HFF-Myc (cell line): ENCODE results near the gene IL1RL2.

ENCODE experiments used
- DNase-seq: peaks from one replicate; pipeline ENCODE4 v3.0.0-alpha.2; 2011; ENCODE audit warnings: low read depth; ENCODE audit errors: extremely low read depth
- H3K4me3 ChIP-seq: replicated peaks from 2 replicates; pipeline ENCODE4 v1.5.1; 2011; ENCODE audit warnings: low read depth, mild to moderate bottlenecking, control low read depth, low read length
- CTCF ChIP-seq: IDR thresholded peaks from 2 replicates; pipeline ENCODE4 v1.5.1; 2012; ENCODE audit warnings: mild to moderate bottlenecking, low read depth, low read length, control low read depth; ENCODE audit errors: missing control alignments

The IL1RL2 gene

GRCh38 chr2:102241616-102242305 is 54.9 kb downstream of the IL1RL2 start:
- DNase-seq: no peak
- TF ChIP-seq CTCF: no peak
- H3K4me3 ChIP-seq: no peak overlapping the region

- peak; percentile 50 for TF ChIP-seq CTCF
- no peak for DNase-seq
- H3K4me3 ChIP-seq: no peak overlapping the region
Measured at GRCh38 chr2:102245266-102246151, 58.7 kb downstream of the IL1RL2 start.

- TF ChIP-seq CTCF: no peak
- no peak overlapping the region for H3K4me3 ChIP-seq
- no peak for DNase-seq
Measured at GRCh38 chr2:102250278-102250821, 63.5 kb downstream of the IL1RL2 start.

- peak overlapping the region; percentile 30 for H3K4me3 ChIP-seq
- no peak for DNase-seq
- peak; percentile 21 for TF ChIP-seq CTCF
Measured at GRCh38 chr2:102251042-102251848, 64.4 kb downstream of the IL1RL2 start.

- no peak overlapping the region for H3K4me3 ChIP-seq
- DNase-seq: no peak
- TF ChIP-seq CTCF: no peak
Measured at GRCh38 chr2:102251849-102252203, 65.0 kb downstream of the IL1RL2 start.

GRCh38 chr2:102252236-102252635 is 65.4 kb downstream of the IL1RL2 start:
- no peak for DNase-seq
- no peak overlapping the region for H3K4me3 ChIP-seq
- no peak for TF ChIP-seq CTCF
